ENCODE data around the gene MAD2L1.

Gene MAD2L1

GRCh38 chr4:120051253-120051652 lies 15.4 kb downstream of the MAD2L1 start:
- Mint-ChIP-seq H3K27me3 (no peaks in the 10 kb centered on the region), H3K36me3 (peaks cover 6% of the 10 kb centered on the region), H3K4me3 (no peak overlapping the region), H3K27ac (no peak overlapping the region), H3K4me1 (peaks cover 4% of the 10 kb centered on the region), H3K9me3 (no peaks in the 10 kb centered on the region)
- CTCF ChIA-PET, result interaction anchor here (0.7 to 3.6 kb wide), 3 partner anchors 14 to 736 kb away, joined by 3 to 26 read pairs (median 3); partner anchors contain the start of gene PDE5A
- no peak for DNase-seq

DNA sequence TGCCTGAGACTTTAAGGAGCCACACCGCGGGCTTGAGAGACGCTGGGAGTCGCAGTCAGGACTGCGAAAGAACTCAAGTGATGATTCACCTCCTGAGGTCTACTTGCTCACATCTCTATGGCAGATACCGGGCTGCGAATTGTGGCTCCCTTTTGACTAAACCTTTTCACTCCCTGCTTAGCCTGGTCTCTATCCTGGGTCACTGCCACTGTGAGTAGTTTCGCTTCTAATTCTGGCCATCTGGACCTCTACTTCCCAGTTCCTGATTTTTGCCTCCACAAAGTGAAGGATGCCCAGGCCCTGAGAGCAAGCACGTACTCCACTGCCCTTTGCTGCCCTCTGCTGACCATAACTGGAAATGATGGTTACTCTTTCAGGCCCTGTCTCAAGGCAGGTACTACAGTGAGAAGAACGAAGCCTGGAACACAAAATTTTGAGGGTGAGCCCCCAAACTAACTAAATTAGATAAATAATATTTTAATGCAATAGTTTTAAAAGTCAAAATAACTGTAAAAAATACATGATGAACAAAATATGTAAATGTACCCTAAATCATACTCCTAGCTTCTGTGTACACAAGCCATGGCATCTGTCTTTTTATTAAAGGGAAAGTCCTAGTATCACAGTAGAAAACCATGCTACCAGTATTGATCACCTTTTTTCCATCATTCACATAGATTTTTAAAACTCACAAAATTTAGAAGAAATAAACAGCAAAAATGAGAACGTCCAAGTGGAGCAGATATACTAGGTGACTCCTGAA lies 16.7 kb downstream of the MAD2L1 start:
- DNase-seq, result peak; percentile 80
- H3K36me3 Mint-ChIP-seq, result peaks cover under 1% of the 10 kb centered on the region
- no peaks in the 10 kb centered on the region for H3K9me3 Mint-ChIP-seq
- CTCF ChIA-PET, result interaction anchor here (0.6 to 3.6 kb wide), 3 partner anchors 16 to 422 kb away, joined by 3 to 26 read pairs (median 3); partner anchors contain the start of gene PDE5A
- peaks cover 2% of the 10 kb centered on the region for H3K4me1 Mint-ChIP-seq
- no peaks in the 10 kb centered on the region for H3K27me3 Mint-ChIP-seq
- no peak overlapping the region for H3K27ac Mint-ChIP-seq
- no peak overlapping the region for H3K4me3 Mint-ChIP-seq

- Mint-ChIP-seq H3K27ac (no peak overlapping the region), H3K36me3 (no peaks in the 10 kb centered on the region)
- DNase-seq, result no peak
Measured at GRCh38 chr4:120043828-120044227, 22.8 kb downstream of the MAD2L1 start.

DNA sequence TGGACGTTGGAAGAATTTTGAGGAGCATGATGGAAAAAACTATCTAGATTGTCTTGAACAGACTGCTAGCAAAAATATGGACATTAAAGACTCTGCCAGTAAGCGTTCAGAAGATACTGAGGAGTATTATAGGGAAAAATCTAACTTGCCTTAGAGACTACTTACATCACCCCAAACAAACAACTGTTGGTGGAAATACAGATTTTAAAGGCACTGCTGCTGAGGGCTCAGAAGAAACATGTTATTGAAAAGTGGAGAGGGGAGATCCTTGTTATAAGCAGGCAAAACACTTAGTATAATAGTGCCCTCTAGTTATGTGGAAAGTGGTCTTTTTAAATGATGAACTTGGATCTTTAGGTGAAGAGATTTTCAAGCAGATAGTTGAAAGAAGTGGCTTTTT lies 29.2 kb downstream of the MAD2L1 start:
- peaks cover 9% of the 10 kb centered on the region for H3K27me3 Mint-ChIP-seq
- DNase-seq, result no peak
- CTCF ChIA-PET, result no interaction called here
- H3K36me3 Mint-ChIP-seq, result no peaks in the 10 kb centered on the region
- no peaks in the 10 kb centered on the region for H3K9me3 Mint-ChIP-seq
- H3K4me1 Mint-ChIP-seq, result no peaks in the 10 kb centered on the region
- H3K4me3 Mint-ChIP-seq, result no peak overlapping the region
- no peak overlapping the region for H3K27ac Mint-ChIP-seq

More at GRCh38 chr4:120043828-120044227, 22.8 kb downstream of the MAD2L1 start:
- H3K4me3 Mint-ChIP-seq, result no peak overlapping the region
- CTCF ChIA-PET, result interaction anchor here (0.9 kb wide), 1 partner anchor 415 kb away, joined by 3 read pairs; the partner anchor contains the start of gene PDE5A
- H3K4me1 Mint-ChIP-seq, result no peaks in the 10 kb centered on the region
- H3K9me3 Mint-ChIP-seq, result peaks cover 5% of the 10 kb centered on the region
- H3K27me3 Mint-ChIP-seq, result no peaks in the 10 kb centered on the region

- Mint-ChIP-seq H3K36me3 (no peaks in the 10 kb centered on the region), H3K4me1 (no peaks in the 10 kb centered on the region), H3K4me3 (no peak overlapping the region), H3K27me3 (peaks cover 9% of the 10 kb centered on the region), H3K27ac (no peak overlapping the region), H3K9me3 (no peaks in the 10 kb centered on the region)
- CTCF ChIA-PET, result interaction anchor here (1.0 kb wide), 1 partner anchor 406 kb away, joined by 3 read pairs; the partner anchor contains the start of gene PDE5A
- DNase-seq, result no peak
Measured at GRCh38 chr4:120034913-120035312, 31.7 kb downstream of the MAD2L1 start.

DNA sequence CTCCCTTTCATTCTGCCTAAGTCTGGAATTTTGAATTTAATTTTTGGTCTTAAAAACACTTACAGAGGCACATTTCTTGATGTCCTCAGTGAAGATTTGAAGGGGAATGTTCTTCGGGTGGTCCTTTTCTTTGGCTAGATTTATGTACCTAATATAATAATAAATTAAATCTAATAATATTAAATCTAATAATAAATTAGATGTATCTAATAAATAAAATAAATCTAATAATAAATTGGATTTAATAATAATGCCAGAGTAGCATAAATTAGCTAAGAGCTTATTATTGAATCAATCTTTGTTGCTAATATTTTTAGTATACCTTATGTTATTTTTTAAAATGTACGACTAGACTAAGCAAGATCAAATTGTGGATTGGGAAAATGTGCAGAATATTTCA lies 39.8 kb downstream of the MAD2L1 start:
- no peaks in the 10 kb centered on the region for H3K36me3 Mint-ChIP-seq
- H3K4me3 Mint-ChIP-seq, result no peak overlapping the region
- CTCF ChIA-PET, result no interaction called here
- no peaks in the 10 kb centered on the region for H3K4me1 Mint-ChIP-seq
- no peak for DNase-seq
- no peaks in the 10 kb centered on the region for H3K9me3 Mint-ChIP-seq
- no peak overlapping the region for H3K27ac Mint-ChIP-seq
- peaks cover 4% of the 10 kb centered on the region for H3K27me3 Mint-ChIP-seq

- H3K4me3 Mint-ChIP-seq, result no peak overlapping the region
- H3K36me3 Mint-ChIP-seq, result no peaks in the 10 kb centered on the region
- peaks cover 4% of the 10 kb centered on the region for H3K27me3 Mint-ChIP-seq
- H3K4me1 Mint-ChIP-seq, result no peaks in the 10 kb centered on the region
- no peaks in the 10 kb centered on the region for H3K9me3 Mint-ChIP-seq
- CTCF ChIA-PET, result no interaction called here
- H3K27ac Mint-ChIP-seq, result no peak overlapping the region
- DNase-seq, result no peak
Measured at GRCh38 chr4:120025516-120025915, 41.1 kb downstream of the MAD2L1 start.

GRCh38 chr4:120018786-120019185 lies 47.9 kb downstream of the MAD2L1 start:
- H3K27ac Mint-ChIP-seq, result no peak overlapping the region
- no peaks in the 10 kb centered on the region for H3K4me1 Mint-ChIP-seq
- no peak for DNase-seq
- H3K36me3 Mint-ChIP-seq, result no peaks in the 10 kb centered on the region
- CTCF ChIA-PET, result no interaction called here
- peaks cover 6% of the 10 kb centered on the region for H3K27me3 Mint-ChIP-seq
- H3K9me3 Mint-ChIP-seq, result no peaks in the 10 kb centered on the region
- H3K4me3 Mint-ChIP-seq, result no peak overlapping the region

DNA sequence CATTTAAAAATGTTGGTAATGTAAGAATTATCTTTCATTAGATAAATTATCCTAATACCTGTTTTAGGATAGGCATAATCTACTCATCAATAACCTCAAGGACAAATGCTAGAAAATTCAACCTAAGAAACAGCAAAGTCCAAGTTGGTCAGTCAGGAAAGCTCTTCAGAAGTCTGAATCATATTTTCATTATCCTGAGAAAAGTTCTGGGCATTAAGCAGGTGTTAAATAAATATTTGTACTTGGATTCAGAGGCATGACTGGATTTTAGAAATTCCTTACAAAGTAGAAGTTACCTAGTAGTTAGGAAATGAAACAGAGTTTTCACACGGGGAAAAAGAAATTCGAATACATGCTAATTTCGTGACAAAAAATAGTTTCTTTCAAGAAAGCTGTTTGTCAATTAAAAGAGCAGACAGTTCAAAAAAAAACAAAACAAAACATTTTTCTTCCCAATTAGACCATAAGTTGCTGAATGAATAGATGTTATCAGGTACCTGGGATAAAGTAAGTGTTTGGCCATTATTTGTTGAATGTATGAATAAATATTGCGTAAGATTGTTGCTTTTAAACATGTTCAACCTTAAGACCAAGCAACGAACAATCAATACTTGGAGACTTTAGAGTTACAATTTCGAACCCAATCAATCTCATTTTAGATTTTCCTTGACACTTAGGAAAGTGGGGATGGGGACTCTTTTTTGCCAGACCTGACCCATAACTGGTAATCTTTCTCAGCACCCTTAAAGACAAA lies 48.5 kb downstream of the MAD2L1 start:
- Mint-ChIP-seq H3K4me1 (no peaks in the 10 kb centered on the region), H3K9me3 (no peaks in the 10 kb centered on the region), H3K36me3 (no peaks in the 10 kb centered on the region), H3K4me3 (no peak overlapping the region), H3K27me3 (peaks cover 6% of the 10 kb centered on the region), H3K27ac (no peak overlapping the region)
- CTCF ChIA-PET, result no interaction called here
- no peak for DNase-seq

GRCh38 chr4:120011725-120012124 lies 54.9 kb downstream of the MAD2L1 start:
- no peaks in the 10 kb centered on the region for H3K4me1 Mint-ChIP-seq
- CTCF ChIA-PET, result no interaction called here
- peaks cover 6% of the 10 kb centered on the region for H3K27me3 Mint-ChIP-seq
- H3K27ac Mint-ChIP-seq, result no peak overlapping the region
- H3K36me3 Mint-ChIP-seq, result no peaks in the 10 kb centered on the region
- no peaks in the 10 kb centered on the region for H3K9me3 Mint-ChIP-seq
- no peak overlapping the region for H3K4me3 Mint-ChIP-seq
- DNase-seq, result no peak

DNA sequence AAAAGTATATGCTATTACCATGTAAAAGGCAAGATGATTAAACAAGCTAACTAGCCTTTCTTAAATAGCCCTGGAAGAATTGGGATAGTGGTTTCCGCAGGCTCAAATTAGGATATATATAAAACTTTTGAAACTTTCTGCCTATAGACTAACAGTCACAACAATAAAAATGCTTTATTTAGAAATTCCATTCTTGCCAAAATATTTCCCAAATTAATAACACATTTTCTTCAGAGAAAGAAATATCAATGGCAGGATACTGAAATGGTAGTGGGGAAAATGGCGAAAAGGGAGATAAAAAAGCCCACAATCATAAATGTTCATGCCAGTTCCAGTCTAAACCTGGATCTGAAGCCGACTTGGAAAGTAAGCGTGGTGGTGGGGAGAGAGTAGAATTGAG lies 56.0 kb downstream of the MAD2L1 start:
- Mint-ChIP-seq H3K4me1 (no peaks in the 10 kb centered on the region), H3K9me3 (no peaks in the 10 kb centered on the region), H3K27ac (no peak overlapping the region), H3K4me3 (no peak overlapping the region), H3K36me3 (no peaks in the 10 kb centered on the region), H3K27me3 (peaks cover 6% of the 10 kb centered on the region)
- CTCF ChIA-PET, result interaction anchor here (0.9 kb wide), 1 partner anchor 14 kb away, joined by 3 read pairs; no protein-coding TSS in a partner anchor
- no peak for DNase-seq

DNA sequence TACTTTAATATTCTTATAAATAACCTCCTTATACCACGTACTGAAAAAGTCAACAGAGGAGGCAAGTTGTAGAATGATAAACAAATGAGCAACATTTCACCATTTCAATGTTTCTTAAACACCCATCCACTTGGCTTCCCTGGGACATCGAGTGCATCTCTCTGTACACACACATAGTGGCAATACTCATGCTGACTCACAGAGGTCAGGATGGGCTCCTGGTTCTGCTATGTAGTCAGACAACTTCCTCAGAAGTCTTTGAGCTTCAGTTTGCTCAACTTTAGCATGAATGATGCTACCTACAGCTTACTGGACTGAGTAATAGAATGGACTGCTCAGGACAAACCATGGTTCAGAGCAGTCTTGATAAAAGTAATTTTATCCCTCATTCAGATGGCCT lies 56.9 kb downstream of the MAD2L1 start:
- no peaks in the 10 kb centered on the region for H3K36me3 Mint-ChIP-seq
- no peaks in the 10 kb centered on the region for H3K9me3 Mint-ChIP-seq
- H3K4me3 Mint-ChIP-seq, result no peak overlapping the region
- CTCF ChIA-PET, result interaction anchor here (0.9 kb wide), 1 partner anchor 14 kb away, joined by 3 read pairs; no protein-coding TSS in a partner anchor
- DNase-seq, result no peak
- no peaks in the 10 kb centered on the region for H3K4me1 Mint-ChIP-seq
- H3K27me3 Mint-ChIP-seq, result peaks cover 3% of the 10 kb centered on the region
- H3K27ac Mint-ChIP-seq, result no peak overlapping the region

- no peaks in the 10 kb centered on the region for H3K9me3 Mint-ChIP-seq
- DNase-seq, result no peak
- H3K36me3 Mint-ChIP-seq, result no peaks in the 10 kb centered on the region
- H3K4me3 Mint-ChIP-seq, result no peak overlapping the region
- peaks cover under 1% of the 10 kb centered on the region for H3K27me3 Mint-ChIP-seq
- CTCF ChIA-PET, result no interaction called here
- no peaks in the 10 kb centered on the region for H3K4me1 Mint-ChIP-seq
- H3K27ac Mint-ChIP-seq, result no peak overlapping the region
Measured at GRCh38 chr4:120008957-120009356, 57.7 kb downstream of the MAD2L1 start.

DNA sequence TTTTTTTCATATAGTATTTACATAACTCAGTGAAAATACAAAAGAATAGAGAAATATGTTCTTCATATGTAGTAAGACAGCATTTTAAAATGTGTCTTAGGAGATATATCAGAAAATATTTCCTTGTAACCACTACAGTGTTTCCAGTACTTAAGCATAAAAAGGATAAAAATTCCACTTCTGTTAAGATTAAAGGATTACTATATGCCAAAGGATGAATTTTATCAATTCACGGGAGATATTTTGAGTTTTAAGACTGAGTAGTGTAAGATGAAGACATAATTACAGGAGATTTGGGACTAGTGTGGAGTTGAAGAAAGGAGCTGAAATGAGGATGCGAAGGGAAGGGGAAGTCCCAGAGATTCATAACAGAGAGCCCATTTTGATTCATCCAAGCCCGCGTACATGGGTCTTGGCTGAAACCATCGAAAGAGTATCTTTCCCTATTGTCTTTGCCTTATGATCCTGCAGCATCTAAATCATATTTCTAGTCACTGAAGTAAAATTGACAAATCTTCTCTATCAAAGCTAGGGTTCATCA lies 58.7 kb downstream of the MAD2L1 start:
- no peak for DNase-seq
- Mint-ChIP-seq H3K9me3 (no peaks in the 10 kb centered on the region), H3K27me3 (no peaks in the 10 kb centered on the region), H3K36me3 (no peaks in the 10 kb centered on the region), H3K27ac (no peak overlapping the region), H3K4me3 (no peak overlapping the region), H3K4me1 (no peaks in the 10 kb centered on the region)
- CTCF ChIA-PET, result no interaction called here

All from activated naive CD4-positive, alpha-beta T cell treated with anti-CD3 and anti-CD28 coated beads, Interleukin-2, amount 10 ng/mL, durations not matched to agents 7 days and 5 days (primary cell).